H9 (cell line): ENCODE results near the gene GNB3. TPM values are rescaled to one million over a fixed set of nuclear protein-coding genes. Genes with fewer than 3 reads are reported as not detected.

ENCODE experiments used
- DNase-seq: peaks from one replicate; pipeline ENCODE4 v3.0.0-alpha.2; 2017
- H2AFZ ChIP-seq: one replicate; pipeline ENCODE4 v1.6.1; 2013; ENCODE audit warnings: mild to moderate bottlenecking, low read length, control low read depth, moderate library complexity
- H2AK5ac ChIP-seq: 2 replicates; pipeline ENCODE4 v1.6.1; 2013; ENCODE audit warnings: low read length, control low read depth, mixed read lengths; ENCODE audit not compliant: insufficient read length
- H2BK120ac ChIP-seq: one replicate; pipeline ENCODE4 v1.6.1; 2013; ENCODE audit warnings: low read depth, mild to moderate bottlenecking, low read length, control low read depth, inconsistent platforms; ENCODE audit not compliant: poor library complexity, severe bottlenecking
- H2BK12ac ChIP-seq: 2 replicates; pipeline ENCODE4 v1.6.1; 2013; ENCODE audit warnings: low read length, control low read depth, mixed read lengths, low read depth; ENCODE audit not compliant: insufficient read length
- H2BK15ac ChIP-seq: 2 replicates; pipeline ENCODE4 v1.6.1; 2013; ENCODE audit warnings: low read depth, low read length, control low read depth
- H2BK20ac ChIP-seq: one replicate; pipeline ENCODE4 v1.6.1; 2013; ENCODE audit warnings: low read depth, mild to moderate bottlenecking, low read length, control low read depth, inconsistent platforms; ENCODE audit not compliant: poor library complexity, severe bottlenecking
- H2BK5ac ChIP-seq: 2 replicates; pipeline ENCODE4 v1.6.1; 2013; ENCODE audit warnings: low read length, control low read depth, mixed read lengths; ENCODE audit not compliant: insufficient read length
- H3K14ac ChIP-seq: 2 replicates; pipeline ENCODE4 v1.6.1; 2013; ENCODE audit warnings: low read length, control low read depth; ENCODE audit not compliant: insufficient read depth
- H3K18ac ChIP-seq: 2 replicates; pipeline ENCODE4 v1.6.1; 2013; ENCODE audit warnings: low read depth, mild to moderate bottlenecking, mixed read lengths, low read length, control low read depth; ENCODE audit not compliant: insufficient read length
- H3K23ac ChIP-seq: 2 replicates; pipeline ENCODE4 v1.6.1; 2013; ENCODE audit warnings: low read length, control low read depth, mixed read lengths, low read depth; ENCODE audit not compliant: insufficient read length
- H3K23me2 ChIP-seq: 2 replicates; pipeline ENCODE4 v1.6.1; 2013; ENCODE audit warnings: low read depth, mild to moderate bottlenecking, mixed read lengths, low read length, control low read depth; ENCODE audit not compliant: insufficient read length, poor library complexity, severe bottlenecking
- H3K27ac ChIP-seq: 2 replicates; pipeline ENCODE4 v1.5.1; 2013; ENCODE audit warnings: low read length, control low read depth, mixed read lengths, low read depth; ENCODE audit not compliant: insufficient read length
- H3K27me3 ChIP-seq: 2 replicates; pipeline ENCODE4 v1.6.1; 2013; ENCODE audit warnings: low read length, control low read depth, inconsistent platforms; ENCODE audit not compliant: insufficient read depth
- H3K4ac ChIP-seq: 2 replicates; pipeline ENCODE4 v1.6.1; 2013; ENCODE audit warnings: low read depth, mild to moderate bottlenecking, control low read depth, inconsistent platforms, low read length, moderate library complexity
- H3K4me1 ChIP-seq: 2 replicates; pipeline ENCODE4 v1.6.1; 2013; ENCODE audit warnings: low read length, control low read depth, inconsistent platforms; ENCODE audit not compliant: insufficient read depth
- H3K4me2 ChIP-seq: 2 replicates; pipeline ENCODE4 v1.6.1; 2013; ENCODE audit warnings: low read length, control low read depth, mixed read lengths; ENCODE audit not compliant: insufficient read length, insufficient read depth
- H3K56ac ChIP-seq: 2 replicates; pipeline ENCODE4 v1.6.1; 2013; ENCODE audit warnings: low read depth, mild to moderate bottlenecking, mixed read lengths, low read length, control low read depth; ENCODE audit not compliant: insufficient read length
- H3K79me1 ChIP-seq: 2 replicates; pipeline ENCODE4 v1.6.1; 2013; ENCODE audit warnings: low read depth, mild to moderate bottlenecking, moderate library complexity, low read length, control low read depth, inconsistent platforms; ENCODE audit not compliant: insufficient read depth, poor library complexity, severe bottlenecking
- H3K79me2 ChIP-seq: 2 replicates; pipeline ENCODE4 v1.6.1; 2013; ENCODE audit warnings: low read length, control low read depth, inconsistent platforms; ENCODE audit not compliant: insufficient read depth
- H3K9ac ChIP-seq: 2 replicates; pipeline ENCODE4 v1.6.1; 2013; ENCODE audit warnings: low read length, control low read depth, mixed read lengths; ENCODE audit not compliant: insufficient read length; ENCODE audit errors: extremely low read depth
- H3K9me3 ChIP-seq: one replicate; pipeline ENCODE4 v1.6.1; 2013; ENCODE audit warnings: low read depth, low read length, inconsistent platforms; ENCODE audit not compliant: control insufficient read depth
- H3T11ph ChIP-seq: one replicate; pipeline ENCODE4 v1.6.1; 2013; ENCODE audit warnings: mild to moderate bottlenecking, low read length, control low read depth, inconsistent platforms
- H4K20me1 ChIP-seq: one replicate; pipeline ENCODE4 v1.6.1; 2013; ENCODE audit not compliant: control insufficient read depth, insufficient read length, insufficient read depth
- H4K5ac ChIP-seq: 2 replicates; pipeline ENCODE4 v1.6.1; 2013; ENCODE audit warnings: low read depth, mild to moderate bottlenecking, mixed read lengths, low read length, control low read depth; ENCODE audit not compliant: insufficient read length
- H4K8ac ChIP-seq: replicated peaks from 2 replicates; pipeline ENCODE4 v1.6.1; 2013; ENCODE audit warnings: low read length, control low read depth, mixed read lengths, low read depth; ENCODE audit not compliant: insufficient read length
- H4K91ac ChIP-seq: 2 replicates; pipeline ENCODE4 v1.6.1; 2013; ENCODE audit warnings: low read depth, mild to moderate bottlenecking, moderate library complexity, mixed read lengths, low read length, control low read depth; ENCODE audit not compliant: insufficient read length
- H3K27ac Mint-ChIP-seq, 3 experiments: 2 replicates in 2 of 3; 3 replicates in 1 of 3; pipeline ENCODE4 v1.8.0; 2020 to 2021; ENCODE audit warnings: mixed read lengths in 3 of 3, mild to moderate bottlenecking in 1 of 3, moderate library complexity in 1 of 3
- H3K27me3 Mint-ChIP-seq: 2 replicates; pipeline ENCODE4 v1.8.0; 2021; ENCODE audit warnings: low read depth, mild to moderate bottlenecking, moderate library complexity, mixed read lengths
- H3K36me3 Mint-ChIP-seq, 3 experiments: 2 replicates in 2 of 3; 3 replicates in 1 of 3; pipeline ENCODE4 v1.8.0; 2020 to 2021; ENCODE audit warnings: low read depth in 3 of 3, mixed read lengths in 3 of 3; ENCODE audit not compliant: insufficient read depth in 1 of 3
- H3K4me1 Mint-ChIP-seq, 2 experiments: 2 replicates each; pipeline ENCODE4 v1.8.0; 2020; ENCODE audit warnings: mixed read lengths in 2 of 2
- H3K4me3 Mint-ChIP-seq, 2 experiments: 2 replicates in 1 of 2; 3 replicates in 1 of 2; pipeline ENCODE4 v1.8.0; 2020 to 2021; ENCODE audit warnings: mild to moderate bottlenecking in 2 of 2, mixed read lengths in 2 of 2, moderate library complexity in 1 of 2
- H3K9me3 Mint-ChIP-seq, 2 experiments: 2 replicates in 1 of 2; 3 replicates in 1 of 2; pipeline ENCODE4 v1.8.0; 2020; ENCODE audit warnings: mild to moderate bottlenecking in 2 of 2, mixed read lengths in 2 of 2, moderate library complexity in 1 of 2
- CTCF ChIP-seq: fragments of 200-600 bp; sonication (generic); conservative IDR thresholded peaks from 3 replicates; pipeline ENCODE4 v1.8.0; 2021; ENCODE audit warnings: antibody characterized with exemption, mild to moderate bottlenecking
- WGBS: extraction: QIAGEN DNeasy Blood & Tissue Kit; methylation state at CpG from one replicate; pipeline ENCODE4 v1.1.7; 2013; ENCODE audit warnings: missing lambda C conversion rate, low lambda C conversion rate, mixed read lengths; ENCODE audit not compliant: insufficient read length; ENCODE audit errors: extremely low coverage; 5-methylcytosine and 5-hydroxymethylcytosine counted together
- total RNA-seq: library from RNA; stranded (reverse); gene quantifications from 2 replicates; pipeline ENCODE4 v1.2.1, GENCODE V29; 2021

Gene GNB3
- total RNA-seq, 1 experiment from 2014 or later = 17.3 TPM

GRCh38 chr12:6817662-6818157 lies 23.0 kb upstream of the GNB3 start:
- H3K4me1 Mint-ChIP-seq = peaks cover 44% of the 10 kb centered on the region in 2 experiments

More at GRCh38 chr12:6817662-6818157, 23.0 kb upstream of the GNB3 start:
- Histone ChIP-seq H2BK120ac (no peak overlapping the region), H3K18ac (no peak overlapping the region), H3K79me1 (no peaks in the 10 kb centered on the region), H4K91ac (no peak overlapping the region), H3K27me3 (peaks cover 4% of the 10 kb centered on the region; the same call in 1 of the 2 replicates), H3K23me2 (peaks cover 8% of the 10 kb centered on the region), H3K4ac (no peak overlapping the region), H3K14ac (no peak overlapping the region), H3K4me1 (peaks cover 7% of the 10 kb centered on the region; the same call in 1 of the 2 replicates), H3K9me3 (no peaks in the 10 kb centered on the region), H2BK5ac (no peak overlapping the region), H2AK5ac (no peak overlapping the region), H2BK15ac (no peak overlapping the region), H3K4me2 (no peak overlapping the region), H2AFZ (no peak overlapping the region), H4K8ac (peak overlapping the region; percentile 2), H3K23ac (no peak overlapping the region), H3K56ac (no peak overlapping the region), H3K79me2 (no peaks in the 10 kb centered on the region), H3K9ac (no peak overlapping the region), H4K20me1 (no peaks in the 10 kb centered on the region), H2BK12ac (no peak overlapping the region), H3K27ac (no peak overlapping the region), H2BK20ac (no peak overlapping the region), H4K5ac (no peak overlapping the region), H3T11ph (no peak overlapping the region)
- peaks cover 66% of the 10 kb centered on the region for H3K27me3 Mint-ChIP-seq
- peaks cover 0 to 3% (median 0%) of the 10 kb centered on the region in 3 experiments; a peak in 1 of 7 replicates for H3K36me3 Mint-ChIP-seq
- 100% methylated on average over 8 of the region's 20 CpGs for WGBS
- no peak for DNase-seq
- TF ChIP-seq CTCF = no peak
- H3K4me3 Mint-ChIP-seq = peak overlapping the region in 1 of 2 experiments; percentile 2; a peak in 1 of 5 replicates
- H3K27ac Mint-ChIP-seq = peak overlapping the region; percentile 0 to 96 (median 9); a peak in 3 of 7 replicates
- H3K9me3 Mint-ChIP-seq = peaks cover 0 to 2% of the 10 kb centered on the region in 2 experiments; a peak in 1 of 5 replicates
